H1 (cell line): ENCODE data around the gene HTRA1. TPM values are rescaled to one million over a fixed set of nuclear protein-coding genes. Genes with fewer than 3 reads are reported as not detected.

Experiments
- CTCF ChIA-PET: fragments of 300-600 bp; sonication (Branson Sonifier 250); formaldehyde crosslinking; loops from one replicate; lab custom pipeline; 2021; ENCODE audit not compliant: partially characterized antibody; lab: Charles Lee
- POLR2A ChIA-PET: fragments of 300-600 bp; sonication (Branson Sonifier 250); formaldehyde crosslinking; loops from one replicate; lab custom pipeline; 2021; ENCODE audit warnings: inconsistent platforms; ENCODE audit not compliant: partially characterized antibody; lab: Charles Lee
- DNase-seq, 2 experiments: peaks; one replicate each; pipeline versions ENCODE4 v3.0.0 to v3.0.0-alpha.2; 2010 to 2022; ENCODE audit warnings: low spot score in 2 of 2, low read depth in 1 of 2, mixed read lengths in 1 of 2
- FAIRE-seq: peaks from 2 replicates; lab custom pipeline; 2011; peaks lifted over from hg19 to GRCh38; lab: Jason Lieb, UNC
- H2AFZ ChIP-seq: 2 replicates; pipeline ENCODE4 v1.8.1; 2012; ENCODE audit warnings: low read length, inconsistent platforms
- H2AK5ac ChIP-seq: 2 replicates; pipeline ENCODE4 v1.6.1; 2013; ENCODE audit warnings: low read depth, low read length
- H2BK120ac ChIP-seq: replicated peaks from 2 replicates; pipeline ENCODE3; 2013; ENCODE audit warnings: low read depth, low read length, inconsistent platforms
- H2BK12ac ChIP-seq: 2 replicates; pipeline ENCODE4 v1.6.1; 2013; ENCODE audit warnings: low read depth, low read length
- H2BK15ac ChIP-seq: 2 replicates; pipeline ENCODE4 v1.6.1; 2013; ENCODE audit warnings: low read length
- H2BK20ac ChIP-seq: 2 replicates; pipeline ENCODE4 v1.6.1; 2013; ENCODE audit warnings: low read length
- H2BK5ac ChIP-seq: 2 replicates; pipeline ENCODE4 v1.6.1; 2013; ENCODE audit warnings: low read depth, low read length
- H3K14ac ChIP-seq: 2 replicates; pipeline ENCODE4 v1.6.1; 2013; ENCODE audit warnings: inconsistent platforms; ENCODE audit not compliant: insufficient read length
- H3K18ac ChIP-seq: 2 replicates; pipeline ENCODE4 v1.6.1; 2013; ENCODE audit warnings: low read length; ENCODE audit errors: extremely low read depth
- H3K23ac ChIP-seq: 2 replicates; pipeline ENCODE4 v1.6.1; 2013; ENCODE audit warnings: inconsistent platforms; ENCODE audit not compliant: insufficient read length
- H3K23me2 ChIP-seq: 2 replicates; pipeline ENCODE4 v1.6.1; 2013; ENCODE audit warnings: low read depth, low read length
- H3K27ac ChIP-seq: 2 replicates; pipeline ENCODE4 v1.6.1; 2011; ENCODE audit warnings: low read depth, low read length, inconsistent platforms
- H3K27me3 ChIP-seq, 4 experiments: replicated peaks in 1 of 4; 1 replicate in 1 of 4; 2 replicates in 3 of 4; pipeline versions ENCODE4 v1.6.1 to v1.8.1; 2011 to 2013; ENCODE audit warnings: low read length in 3 of 4, mild to moderate bottlenecking in 3 of 4, inconsistent platforms in 2 of 4, mixed read lengths in 2 of 4, moderate library complexity in 1 of 4; ENCODE audit not compliant: control insufficient read depth in 3 of 4, insufficient read depth in 3 of 4; ENCODE audit errors: extremely low read depth in 1 of 4
- H3K36me3 ChIP-seq, 4 experiments: 2 replicates each; pipeline versions ENCODE4 v1.6.1 to v1.8.1; 2011 to 2013; ENCODE audit warnings: mild to moderate bottlenecking in 4 of 4, low read length in 3 of 4, moderate library complexity in 2 of 4, control low read depth in 1 of 4, inconsistent platforms in 1 of 4; ENCODE audit not compliant: insufficient read depth in 4 of 4, control insufficient read depth in 2 of 4
- H3K4ac ChIP-seq: replicated peaks from 2 replicates; pipeline ENCODE3; 2013; ENCODE audit warnings: low read length, low read depth, mixed read lengths, inconsistent platforms; ENCODE audit not compliant: insufficient read length
- H3K4me1 ChIP-seq, 4 experiments: replicated peaks in 1 of 4; 1 replicate in 1 of 4; 2 replicates in 3 of 4; pipeline versions ENCODE4 v1.6.1 to v1.8.1; 2011 to 2013; ENCODE audit warnings: low read length in 3 of 4, inconsistent platforms in 2 of 4, mixed read lengths in 1 of 4; ENCODE audit not compliant: insufficient read depth in 4 of 4, control insufficient read depth in 3 of 4
- H3K4me2 ChIP-seq, 2 experiments: 2 replicates each; pipeline versions ENCODE4 v1.6.1 to v1.8.1; 2011 to 2013; ENCODE audit warnings: low read depth in 2 of 2, low read length in 2 of 2, control low read depth in 1 of 2, inconsistent platforms in 1 of 2, mild to moderate bottlenecking in 1 of 2; ENCODE audit not compliant: insufficient read depth in 1 of 2
- H3K4me3 ChIP-seq, 4 experiments: fragments of 200-600, 300-600 bp in 1 of 4; sonication (generic), shearing (Covaris generic), sonication (Bioruptor Twin) in 1 of 4; 2 replicates each; pipeline versions ENCODE4 v1.5.1 to v1.8.1; 2011 to 2016; ENCODE audit warnings: low read length in 4 of 4, low read depth in 3 of 4, control low read depth in 2 of 4, inconsistent platforms in 2 of 4, mild to moderate bottlenecking in 2 of 4, mixed read lengths in 1 of 4, moderate library complexity in 1 of 4; ENCODE audit not compliant: insufficient read depth in 2 of 4; ENCODE audit errors: extremely low read depth in 1 of 4
- H3K56ac ChIP-seq: replicated peaks from 2 replicates; pipeline ENCODE3; 2013; ENCODE audit warnings: low read depth, mild to moderate bottlenecking, mixed read lengths, low read length, inconsistent platforms; ENCODE audit not compliant: insufficient read length
- H3K79me1 ChIP-seq: 2 replicates; pipeline ENCODE4 v1.6.1; 2013; ENCODE audit warnings: low read depth, low read length, control low read depth
- H3K79me2 ChIP-seq, 2 experiments: 2 replicates each; pipeline versions ENCODE4 v1.6.1 to v1.8.1; 2012 to 2013; ENCODE audit warnings: low read length in 2 of 2, mild to moderate bottlenecking in 2 of 2, inconsistent platforms in 1 of 2; ENCODE audit not compliant: insufficient read depth in 2 of 2, control insufficient read depth in 1 of 2
- H3K9ac ChIP-seq, 4 experiments: replicated peaks in 1 of 4; 1 replicate in 1 of 4; 2 replicates in 3 of 4; pipeline versions ENCODE4 v1.6.1 to v1.8.1; 2011 to 2013; ENCODE audit warnings: low read depth in 3 of 4, low read length in 3 of 4, control low read depth in 2 of 4, mild to moderate bottlenecking in 2 of 4, moderate library complexity in 2 of 4, inconsistent platforms in 1 of 4; ENCODE audit errors: extremely low read depth in 1 of 4
- H3K9me3 ChIP-seq, 2 experiments: 2 replicates each; pipeline versions ENCODE4 v1.6.1 to v1.8.1; 2012 to 2013; ENCODE audit warnings: mild to moderate bottlenecking in 2 of 2, moderate library complexity in 2 of 2, control low read depth in 1 of 2, inconsistent platforms in 1 of 2, low read depth in 1 of 2, low read length in 1 of 2, mixed read lengths in 1 of 2; ENCODE audit not compliant: insufficient read depth in 2 of 2
- H4K20me1 ChIP-seq, 2 experiments: replicated peaks in 1 of 2; 2 replicates each; pipeline versions ENCODE3 to v1.8.1; 2011 to 2013; ENCODE audit warnings: inconsistent platforms in 2 of 2, low read length in 2 of 2, mild to moderate bottlenecking in 1 of 2; ENCODE audit not compliant: insufficient read depth in 2 of 2, control insufficient read depth in 1 of 2
- H4K5ac ChIP-seq: 2 replicates; pipeline ENCODE4 v1.6.1; 2013; ENCODE audit warnings: low read length, low read depth, mixed read lengths, inconsistent platforms; ENCODE audit not compliant: insufficient read length
- H4K8ac ChIP-seq: 2 replicates; pipeline ENCODE4 v1.8.0; 2013; ENCODE audit warnings: mild to moderate bottlenecking, moderate library complexity, low read length, inconsistent platforms; ENCODE audit not compliant: insufficient read depth; ENCODE audit errors: extremely low read depth
- H4K91ac ChIP-seq: replicated peaks from 2 replicates; pipeline ENCODE3; 2013; ENCODE audit warnings: low read length, mixed read lengths, inconsistent platforms; ENCODE audit not compliant: insufficient read length
- BCL11A ChIP-seq, 2 experiments: IDR thresholded peaks; one replicate each; pipeline ENCODE4 v1.6.1; 2011; ENCODE audit warnings: low read depth in 2 of 2, low read length in 2 of 2, mild to moderate bottlenecking in 2 of 2
- CBX5 ChIP-seq: fragments of 300-800, 300-1000 bp; sonication (generic); IDR thresholded peaks from 2 replicates; pipeline ENCODE4 v1.7.1; 2016; ENCODE audit warnings: antibody characterized with exemption, low read length, low read depth
- KDM1A ChIP-seq: fragments of 200-600, 300-600 bp; sonication (generic); IDR thresholded peaks from 2 replicates; pipeline ENCODE4 v1.7.1; 2016; ENCODE audit warnings: mild to moderate bottlenecking, low read length, borderline replicate concordance
- MAX ChIP-seq: IDR thresholded peaks from 2 replicates; pipeline ENCODE4 v1.6.1; 2012; ENCODE audit warnings: inconsistent platforms
- POLR2AphosphoS5 ChIP-seq: IDR thresholded peaks from 2 replicates; pipeline ENCODE4 v1.6.1; 2011; ENCODE audit warnings: low read depth, low read length
- SAP30 ChIP-seq: fragments of 300-600 bp; sonication (generic); IDR thresholded peaks from 2 replicates; pipeline ENCODE4 v1.7.1; 2012; ENCODE audit warnings: low read length, moderate library complexity, mild to moderate bottlenecking, inconsistent platforms; ENCODE audit not compliant: insufficient read depth, insufficient replicate concordance
- TAF1 ChIP-seq: IDR thresholded peaks from 2 replicates; pipeline ENCODE4 v1.6.1; 2011; ENCODE audit warnings: mild to moderate bottlenecking, low read depth, low read length
- TAF7 ChIP-seq: optimal IDR thresholded peaks from 2 replicates; pipeline ENCODE3; 2011; ENCODE audit warnings: low read depth, mild to moderate bottlenecking, inconsistent platforms, low read length, moderate library complexity, borderline replicate concordance
- TCF12 ChIP-seq: IDR thresholded peaks from 2 replicates; pipeline ENCODE4 v1.6.1; 2011; ENCODE audit warnings: low read depth, mild to moderate bottlenecking, low read length
- TEAD4 ChIP-seq: IDR thresholded peaks from 2 replicates; pipeline ENCODE4 v1.6.1; 2012; ENCODE audit warnings: low read depth, low read length, inconsistent platforms, mixed read lengths
- WGBS, 2 experiments: shearing (Covaris generic) in 1 of 2; methylation state at CpG; one replicate each; pipeline versions ENCODE4 v1.1.6 to v1.1.7; 2013 to 2015; ENCODE audit warnings: low lambda C conversion rate in 2 of 2, mixed read lengths in 2 of 2, inconsistent platforms in 1 of 2, low coverage in 1 of 2, missing lambda C conversion rate in 1 of 2; ENCODE audit not compliant: insufficient replicate concordance in 2 of 2, insufficient coverage in 1 of 2, insufficient read length in 1 of 2; ENCODE audit errors: extremely low coverage in 1 of 2, missing lambda C conversion rate in 1 of 2; 5-methylcytosine and 5-hydroxymethylcytosine counted together
- polyA plus RNA-seq, 7 experiments: library from polyadenylated mRNA; depleted of rRNA in 3 of 7; stranded (reverse) in 5 of 7; unstranded in 2 of 7; fragments of >200 nt in 5 of 7; fragments of 200-250 nt in 2 of 7; gene quantifications; 1 replicate in 5 of 7; 2 replicates in 1 of 7; 4 replicates in 1 of 7; pipeline versions ENCODE4 v1.2.1 to v1.2.3, GENCODE V29; 2011 to 2013; ENCODE audit warnings: missing spikeins in 2 of 7, mixed read lengths in 2 of 7
- total RNA-seq: library from RNA; stranded (reverse); fragmentation: NEBNext Ultra II Directional; extraction: Animal tissue kit (Norgen Biotek cat#: 25700); gene quantifications from 2 replicates; pipeline ENCODE4 v1.2.1, GENCODE V29; 2021

The HTRA1 gene
- total and polyA plus RNA-seq, 2 of the 8 experiments (the other 6 are each of a cell fraction or from before 2014, with no cell fraction given) = 15.8 to 20.1 TPM

DNA sequence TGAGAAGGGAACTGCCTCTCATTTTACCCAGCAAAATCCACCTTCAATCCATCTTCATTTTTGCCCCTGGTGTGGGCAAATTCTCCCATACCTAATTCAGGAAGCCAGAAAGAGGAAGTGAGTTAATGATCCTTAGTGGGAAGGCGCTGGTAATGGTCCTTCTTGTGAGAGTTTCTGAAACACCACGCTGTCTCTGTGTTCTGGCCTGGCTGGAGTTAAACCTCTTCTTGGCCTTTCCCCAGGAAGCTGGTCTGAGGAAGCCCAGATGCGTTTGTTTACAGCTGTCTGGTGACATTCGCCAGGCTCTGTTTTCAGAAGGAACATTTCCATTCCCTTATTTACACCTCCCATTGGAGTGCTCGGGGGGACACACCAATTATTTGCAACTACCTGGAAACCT lies 24.3 kb downstream of the HTRA1 start:
- no peak overlapping the region for H3K23ac ChIP-seq
- POLR2A ChIA-PET = interaction anchor here (0.7 kb wide), 1 partner anchor 11 kb away, joined by 4 read pairs; no protein-coding TSS in a partner anchor
- H3K4me2 ChIP-seq = no peak overlapping the region
- no peak overlapping the region for H2BK120ac ChIP-seq
- no peak overlapping the region for H4K91ac ChIP-seq
- H3K4me3 ChIP-seq = no peak overlapping the region
- no peak overlapping the region for H3K14ac ChIP-seq
- H3K4me1 ChIP-seq = 0 out of 7 replicates have a peak, but pooled peaks cover 0 to 4% (median 0%) of the 10 kb centered on the region in 4 experiments
- no peaks in the 10 kb centered on the region for H3K36me3 ChIP-seq
- no peaks in the 10 kb centered on the region; a peak in 1 of 7 replicates for H3K27me3 ChIP-seq
- TF ChIP-seq TAF1 (no peak), TAF7 (no peak), TEAD4 (no peak), POLR2AphosphoS5 (no peak), TCF12 (no peak), MAX (no peak), SAP30 (no peak), CBX5 (no peak), BCL11A (IDR thresholded peaks at IDR 0.05; ENCODE audit: low read depth in 2 of 2, low read length in 2 of 2) (no peak), KDM1A (no peak)
- no peaks in the 10 kb centered on the region for H3K79me2 ChIP-seq
- DNase-seq (no peak), FAIRE-seq (no peak)
- H4K5ac ChIP-seq = no peak overlapping the region
- H3K23me2 ChIP-seq = no peaks in the 10 kb centered on the region
- H3K9me3 ChIP-seq = peaks cover 0 to 5% of the 10 kb centered on the region in 2 experiments; a peak in 1 of 4 replicates
- H3K79me1 ChIP-seq = no peaks in the 10 kb centered on the region
- WGBS, 2 experiments = 67% methylated on average over 5 of the region's 5 CpGs; no CpG with 5 or more reads in 1 of the 2 experiments
- H2BK15ac ChIP-seq = no peak overlapping the region
- no peak overlapping the region for H2AFZ ChIP-seq
- no peak overlapping the region for H4K8ac ChIP-seq
- no peak overlapping the region for H3K18ac ChIP-seq
- H2BK5ac ChIP-seq = no peak overlapping the region
- no peak overlapping the region for H2AK5ac ChIP-seq
- H2BK12ac ChIP-seq = no peak overlapping the region
- H3K27ac ChIP-seq = no peak overlapping the region
- H3K4ac ChIP-seq = no peak overlapping the region
- peaks cover 0 to 4% of the 10 kb centered on the region in 2 experiments for H4K20me1 ChIP-seq
- CTCF ChIA-PET = interaction anchor here (0.6 to 1.7 kb wide), 2 partner anchors 15 to 422 kb away, joined by 3 read pairs; no protein-coding TSS in a partner anchor
- H3K9ac ChIP-seq = no peak overlapping the region
- H2BK20ac ChIP-seq = no peak overlapping the region
- H3K56ac ChIP-seq = no peak overlapping the region
